HG02852 (cell line): ENCODE measurements around the gene ESPL1.
A peak's percentile ranks its signal among the peaks of the same experiment; 100 is the strongest.

ENCODE experiments used
- ATAC-seq: cut with Tn5 transposase; IDR thresholded peaks from one replicate; pipeline ENCODE4 v1.9.1; 2021; ENCODE audit warnings: mild to moderate bottlenecking, moderate library complexity; ENCODE audit not compliant: unreplicated experiment

Gene ESPL1

DNA sequence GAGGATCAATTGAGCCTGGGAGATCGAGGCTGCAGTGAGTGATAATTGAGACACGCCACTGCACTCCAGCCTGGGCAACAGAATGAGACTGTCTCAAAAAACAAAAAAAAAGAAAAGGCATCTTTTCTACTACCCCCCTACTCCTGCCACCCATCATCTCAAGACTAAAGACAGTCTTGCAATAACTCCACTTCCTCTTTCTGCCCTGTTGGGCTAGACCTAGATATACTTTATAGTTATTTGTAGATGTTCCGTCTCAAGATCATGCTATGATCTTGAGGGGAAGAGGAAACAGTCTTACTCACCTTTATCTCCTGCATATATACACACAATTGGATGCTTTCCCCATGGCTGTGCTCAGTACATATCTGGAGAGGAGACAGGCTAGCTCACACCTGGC, 12.1 kb upstream of the ESPL1 start:
- ATAC-seq, result no peak

DNA sequence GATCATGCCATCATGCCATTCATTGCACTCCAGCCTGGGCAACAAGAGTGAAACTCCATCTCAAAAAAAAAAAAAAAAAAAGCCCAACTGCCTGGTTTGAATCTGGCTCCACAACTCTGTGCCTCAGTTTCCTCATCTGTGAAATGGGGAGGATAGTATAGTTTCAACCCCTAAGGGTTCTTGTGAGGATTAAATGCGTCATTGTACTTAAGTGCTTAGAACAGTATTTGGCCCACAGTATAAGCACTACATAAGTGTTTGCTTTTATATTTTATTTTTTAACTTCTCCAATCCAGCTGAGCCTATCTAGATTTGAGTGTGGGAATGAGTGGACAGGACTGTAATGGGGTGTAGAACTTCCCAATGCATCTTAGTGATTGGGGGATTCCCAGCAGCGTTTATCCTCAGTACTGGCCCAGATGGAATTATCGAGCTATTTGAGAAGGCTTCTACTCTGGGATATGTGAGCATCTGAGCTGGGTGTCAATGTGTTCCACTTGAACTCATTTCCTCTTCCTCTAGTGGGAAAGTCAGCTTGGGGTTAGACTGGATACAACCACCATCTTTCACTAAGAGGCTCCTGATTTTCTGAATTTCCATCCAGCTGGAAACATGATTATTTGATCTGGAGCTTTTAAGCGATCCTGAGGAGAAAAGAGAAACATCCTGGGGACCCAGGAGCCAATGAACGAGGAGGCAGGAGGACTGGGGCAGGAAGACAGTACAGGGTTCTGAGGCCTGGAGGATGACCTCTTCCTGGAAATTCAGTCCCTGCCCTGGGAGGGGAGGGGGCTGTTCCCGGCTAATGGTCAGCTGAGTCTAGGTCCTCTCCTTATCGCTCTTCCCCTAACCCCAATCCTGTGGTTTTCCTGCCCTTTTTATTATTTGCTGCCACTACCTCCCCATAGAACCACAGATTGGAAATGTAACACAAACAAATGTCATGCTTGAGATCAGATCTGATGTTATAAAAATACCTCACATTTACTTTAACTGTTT, 9.3 kb upstream of the ESPL1 start:
- no peak for ATAC-seq

DNA sequence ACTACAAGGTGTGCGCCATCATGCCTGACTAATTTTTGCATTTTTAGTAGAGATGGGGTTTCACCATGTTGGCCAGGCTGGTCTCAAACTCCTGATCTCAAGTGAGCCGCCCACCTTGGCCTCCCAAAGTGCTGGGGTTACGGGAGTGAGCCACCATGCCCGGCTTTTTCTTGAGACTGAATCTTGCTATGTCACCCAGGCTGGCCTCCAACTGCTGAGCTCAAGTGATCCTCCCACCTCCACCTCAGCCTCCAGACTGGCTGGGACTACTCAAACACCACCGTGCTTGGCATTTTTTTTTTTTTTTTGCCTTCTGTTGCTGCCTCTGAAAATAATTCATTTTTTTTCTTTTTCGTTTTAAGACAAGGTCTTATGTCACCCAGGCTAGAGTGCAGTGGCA, 8.2 kb upstream of the ESPL1 start:
- ATAC-seq, result no peak

DNA sequence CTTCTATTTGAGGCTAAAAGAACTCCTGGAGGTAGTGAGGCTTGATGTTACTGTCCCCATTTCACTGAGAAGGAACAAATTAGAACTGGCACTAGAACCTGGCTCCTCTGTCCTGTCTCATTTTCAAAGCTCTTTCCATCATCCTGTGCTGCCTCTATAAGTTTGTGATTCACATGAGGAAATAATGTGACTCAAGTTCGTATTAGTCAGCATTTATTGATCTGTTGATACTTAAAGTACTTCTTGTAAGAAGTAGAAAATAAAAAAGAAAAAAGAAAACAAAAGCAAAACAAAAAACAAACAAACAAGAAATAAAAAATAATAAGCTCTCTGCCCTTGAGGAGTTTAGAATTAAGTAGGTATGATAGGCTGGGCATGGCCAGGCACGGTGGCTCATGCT, 2.3 kb upstream of the ESPL1 start:
- ATAC-seq, result no peak

DNA sequence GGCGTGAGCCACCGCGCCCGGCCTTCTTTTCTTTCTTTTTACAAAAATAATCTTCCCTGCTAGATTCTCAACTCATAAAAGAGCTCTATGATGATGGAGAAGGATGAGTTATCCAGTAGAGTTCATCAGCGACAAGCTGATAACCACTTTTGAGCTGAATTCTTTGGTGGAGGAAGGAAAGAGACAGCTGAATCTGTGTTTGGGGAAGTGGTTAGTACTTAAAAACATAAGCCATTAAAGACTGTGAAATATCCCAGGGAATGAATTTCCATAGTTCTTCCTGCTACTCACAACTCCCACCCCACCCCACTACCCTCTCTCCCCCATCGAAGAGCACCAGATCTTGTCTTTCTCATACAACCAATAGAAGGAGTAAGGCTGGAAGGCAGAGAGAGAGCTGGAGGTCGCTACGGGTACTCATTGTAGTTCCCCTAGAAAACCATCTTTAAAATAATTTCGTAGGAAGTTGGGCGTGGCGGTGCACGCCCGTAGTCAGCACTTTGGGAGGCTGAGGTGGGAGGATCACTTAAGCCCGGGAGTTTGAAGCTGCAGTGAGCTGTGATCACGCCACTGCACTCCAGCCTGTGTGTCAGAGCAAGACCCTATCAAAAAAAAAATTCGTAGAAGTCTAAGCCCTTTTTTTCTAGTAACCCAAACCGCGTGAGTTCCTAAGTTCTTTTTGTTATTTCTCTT, 647 bp upstream of the ESPL1 start:
- peak; percentile 12 for ATAC-seq

DNA sequence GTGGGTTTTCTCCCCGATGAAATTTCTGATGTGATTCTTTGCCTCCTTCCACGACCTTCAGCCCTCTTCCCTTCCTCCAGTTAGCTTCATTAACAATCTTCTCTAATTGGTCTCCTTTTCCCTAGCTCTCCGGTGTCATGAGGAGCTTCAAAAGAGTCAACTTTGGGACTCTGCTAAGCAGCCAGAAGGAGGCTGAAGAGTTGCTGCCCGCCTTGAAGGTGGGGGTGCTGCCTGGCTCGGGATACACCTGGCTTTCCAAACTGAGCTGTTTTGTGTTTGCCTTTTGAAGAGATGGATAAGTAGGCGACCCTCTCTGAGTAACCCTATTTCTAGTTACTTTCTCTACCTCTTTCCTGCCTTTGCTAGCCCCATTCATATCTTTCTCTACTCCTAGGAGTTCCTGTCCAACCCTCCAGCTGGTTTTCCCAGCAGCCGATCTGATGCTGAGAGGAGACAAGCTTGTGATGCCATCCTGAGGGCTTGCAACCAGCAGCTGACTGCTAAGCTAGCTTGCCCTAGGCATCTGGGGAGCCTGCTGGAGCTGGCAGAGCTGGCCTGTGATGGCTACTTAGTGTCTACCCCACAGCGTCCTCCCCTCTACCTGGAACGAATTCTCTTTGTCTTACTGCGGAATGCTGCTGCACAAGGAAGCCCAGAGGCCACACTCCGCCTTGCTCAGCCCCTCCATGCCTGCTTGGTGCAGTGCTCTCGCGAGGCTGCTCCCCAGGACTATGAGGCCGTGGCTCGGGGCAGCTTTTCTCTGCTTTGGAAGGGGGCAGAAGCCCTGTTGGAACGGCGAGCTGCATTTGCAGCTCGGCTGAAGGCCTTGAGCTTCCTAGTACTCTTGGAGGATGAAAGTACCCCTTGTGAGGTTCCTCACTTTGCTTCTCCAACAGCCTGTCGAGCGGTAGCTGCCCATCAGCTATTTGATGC, 797 bp downstream of the ESPL1 start:
- ATAC-seq, result no peak

DNA sequence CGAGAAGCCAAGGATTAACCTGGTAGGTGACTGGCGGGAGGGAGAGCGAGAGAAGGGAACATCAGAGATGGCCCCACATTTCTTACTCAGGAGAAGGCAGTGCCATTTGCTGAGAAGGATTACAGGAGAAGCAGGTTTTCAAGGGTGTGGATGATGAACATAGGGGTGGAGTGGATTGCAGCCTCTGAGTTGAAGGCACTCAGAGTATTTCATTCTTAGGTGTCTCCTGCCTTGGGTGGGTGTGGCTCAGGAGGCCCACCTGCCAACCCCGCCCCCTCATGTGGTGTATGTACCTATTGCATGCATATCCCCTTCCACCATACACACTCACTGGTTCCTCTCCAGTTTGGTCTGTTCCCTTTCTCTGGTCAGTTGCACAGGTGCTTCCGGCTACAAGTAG, 6.3 kb downstream of the ESPL1 start:
- ATAC-seq, result no peak

DNA sequence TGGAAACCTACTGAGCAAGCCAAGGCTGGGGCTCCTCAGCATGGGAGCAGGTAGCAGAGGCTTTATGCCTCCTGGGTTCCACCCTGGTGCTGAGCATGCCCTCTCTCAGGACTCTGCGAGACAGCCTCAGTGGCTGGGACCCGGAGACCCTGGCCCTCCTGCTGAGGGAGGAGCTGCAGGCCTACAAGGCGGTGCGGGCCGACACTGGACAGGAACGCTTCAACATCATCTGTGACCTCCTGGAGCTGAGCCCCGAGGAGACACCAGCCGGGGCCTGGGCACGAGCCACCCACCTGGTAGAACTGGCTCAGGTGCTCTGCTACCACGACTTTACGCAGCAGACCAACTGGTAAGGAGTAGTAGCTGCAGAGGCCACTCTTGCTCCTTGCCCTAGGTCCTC, 8.4 kb downstream of the ESPL1 start:
- no peak for ATAC-seq

DNA sequence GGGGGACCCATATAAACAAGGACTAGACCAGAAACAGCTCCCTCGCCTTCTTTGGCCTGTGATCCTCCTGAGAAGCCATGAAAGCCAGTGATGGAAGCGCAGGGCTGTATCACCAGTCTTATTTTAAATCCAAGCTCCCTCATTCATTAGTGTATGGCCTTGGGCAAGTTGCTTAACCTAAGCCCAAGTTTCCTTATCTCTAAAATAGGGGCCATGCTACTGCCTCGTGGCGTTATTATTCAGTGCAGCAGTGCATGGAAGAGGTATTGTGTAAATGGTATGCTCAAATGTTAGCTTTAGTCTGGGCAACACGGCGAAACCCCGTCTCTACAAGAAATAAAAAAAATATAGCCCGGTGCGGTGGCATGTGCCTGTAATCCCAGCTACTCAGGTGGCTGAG, 9.9 kb downstream of the ESPL1 start:
- ATAC-seq, result no peak

DNA sequence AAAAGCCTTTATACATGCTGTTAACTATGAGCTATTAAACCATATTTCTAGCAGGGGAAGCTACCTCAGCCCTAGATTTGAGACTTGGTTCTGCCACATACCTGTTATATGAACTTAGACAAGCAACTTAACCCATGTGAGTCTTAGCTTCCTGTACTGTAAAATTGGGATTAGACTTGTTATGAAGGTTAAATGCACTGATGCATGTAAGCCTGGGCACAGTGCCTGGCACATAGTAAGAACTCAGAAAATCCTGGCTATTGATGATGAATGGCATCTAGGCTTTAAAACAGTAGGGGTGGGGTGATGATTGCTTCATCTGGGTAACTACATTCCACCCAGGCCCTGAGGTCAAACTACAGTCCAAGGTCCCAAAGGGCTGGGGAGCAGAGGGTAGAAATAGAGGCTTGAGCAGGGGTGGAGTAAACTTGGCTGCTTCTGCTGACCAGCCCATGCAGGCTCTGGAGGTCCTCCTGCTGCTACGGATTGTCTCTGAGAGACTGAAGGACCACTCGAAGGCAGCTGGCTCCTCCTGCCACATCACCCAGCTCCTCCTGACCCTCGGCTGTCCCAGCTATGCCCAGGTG, 11.3 kb downstream of the ESPL1 start:
- ATAC-seq, result no peak

DNA sequence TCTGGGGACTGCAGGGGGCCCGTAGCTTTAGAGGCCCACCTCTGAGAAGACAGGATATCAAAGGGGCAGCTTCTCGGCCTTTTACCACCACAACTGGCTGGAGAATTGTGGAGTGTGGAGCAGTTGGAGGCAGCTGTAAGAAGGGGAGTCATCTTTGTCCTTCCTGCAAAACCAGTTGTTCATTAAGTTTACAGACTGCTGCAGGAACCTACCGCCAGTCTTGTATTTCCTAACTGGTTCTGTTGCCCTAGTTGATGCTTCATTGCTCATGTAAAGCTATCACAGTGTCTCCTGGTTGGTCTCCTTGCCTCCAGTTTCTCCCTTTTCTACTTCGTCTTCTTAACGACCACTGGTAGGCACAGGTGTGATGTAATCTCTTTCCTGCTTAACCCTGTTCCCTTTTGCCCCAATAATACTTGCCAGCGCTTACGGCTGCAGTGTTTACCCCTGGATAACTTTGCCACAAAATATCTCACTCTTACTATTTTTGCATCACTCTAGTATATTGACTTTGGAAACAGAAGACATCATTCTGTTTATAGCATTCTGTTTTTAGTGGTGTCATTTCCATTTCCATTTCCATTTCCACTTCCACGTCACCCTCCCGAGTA, 11.9 kb downstream of the ESPL1 start:
- ATAC-seq, result no peak

DNA sequence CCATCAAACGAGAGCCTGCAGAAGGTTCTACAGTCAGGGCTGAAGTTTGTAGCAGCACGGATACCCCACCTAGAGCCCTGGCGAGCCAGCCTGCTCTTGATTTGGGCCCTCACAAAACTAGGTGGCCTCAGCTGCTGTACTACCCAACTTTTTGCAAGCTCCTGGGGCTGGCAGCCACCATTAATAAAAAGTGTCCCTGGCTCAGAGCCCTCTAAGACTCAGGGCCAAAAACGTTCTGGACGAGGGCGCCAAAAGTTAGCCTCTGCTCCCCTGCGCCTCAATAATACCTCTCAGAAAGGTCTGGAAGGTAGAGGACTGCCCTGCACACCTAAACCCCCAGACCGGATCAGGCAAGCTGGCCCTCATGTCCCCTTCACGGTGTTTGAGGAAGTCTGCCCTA, 18.3 kb downstream of the ESPL1 start:
- ATAC-seq, result no peak

DNA sequence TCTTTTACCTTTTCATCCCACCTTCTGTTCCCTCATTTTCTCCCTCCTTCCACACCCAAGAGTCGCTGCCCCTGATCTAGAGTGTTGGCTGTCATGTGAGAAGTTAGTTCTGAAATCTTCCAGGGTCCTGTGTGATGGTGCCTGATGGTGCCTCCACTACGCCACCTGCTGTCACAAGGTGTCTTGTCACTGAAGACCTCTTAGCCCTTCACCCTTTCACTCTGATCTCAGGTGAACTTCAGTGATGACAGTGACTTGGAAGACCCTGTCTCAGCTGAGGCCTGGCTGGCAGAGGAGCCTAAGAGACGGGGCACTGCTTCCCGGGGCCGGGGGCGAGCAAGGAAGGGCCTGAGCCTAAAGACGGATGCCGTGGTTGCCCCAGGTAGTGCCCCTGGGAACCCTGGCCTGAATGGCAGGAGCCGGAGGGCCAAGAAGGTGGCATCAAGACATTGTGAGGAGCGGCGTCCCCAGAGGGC, 19.7 kb downstream of the ESPL1 start:
- no peak for ATAC-seq

DNA sequence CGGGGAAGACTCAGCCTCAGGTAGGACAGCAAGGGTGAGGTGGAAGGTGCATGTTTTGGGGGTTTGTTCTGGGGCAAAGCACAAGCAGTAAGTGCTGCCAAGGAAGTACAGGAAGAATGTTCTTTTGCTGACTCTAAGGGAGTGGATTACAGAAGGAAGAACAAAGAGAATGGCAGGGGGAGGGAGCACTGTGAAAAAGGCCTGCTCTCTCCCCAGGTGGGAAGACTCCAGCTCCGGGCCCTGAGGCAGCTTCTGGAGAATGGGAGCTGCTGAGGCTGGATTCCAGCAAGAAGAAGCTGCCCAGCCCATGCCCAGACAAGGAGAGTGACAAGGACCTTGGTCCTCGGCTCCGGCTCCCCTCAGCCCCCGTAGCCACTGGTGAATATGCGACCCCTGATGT, 20.2 kb downstream of the ESPL1 start:
- no peak for ATAC-seq

DNA sequence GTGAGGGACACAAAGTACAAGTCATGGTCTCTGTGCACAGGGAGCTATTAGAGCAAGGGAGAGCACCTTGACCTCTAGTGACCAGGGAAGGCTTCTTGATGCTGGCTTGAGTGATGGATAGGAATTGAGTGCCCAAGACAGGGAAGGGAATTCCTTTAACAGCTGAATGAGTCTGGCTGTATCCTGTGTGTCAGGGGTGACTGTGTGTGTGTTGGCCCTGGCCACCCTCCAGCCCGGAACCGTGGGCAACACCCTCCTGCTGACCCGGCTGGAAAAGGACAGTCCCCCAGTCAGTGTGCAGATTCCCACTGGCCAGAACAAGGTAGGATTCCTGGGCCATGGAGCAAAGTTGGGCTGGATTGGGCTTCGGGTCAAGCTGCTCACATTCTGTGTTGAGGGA, 21.8 kb downstream of the ESPL1 start:
- ATAC-seq, result no peak

DNA sequence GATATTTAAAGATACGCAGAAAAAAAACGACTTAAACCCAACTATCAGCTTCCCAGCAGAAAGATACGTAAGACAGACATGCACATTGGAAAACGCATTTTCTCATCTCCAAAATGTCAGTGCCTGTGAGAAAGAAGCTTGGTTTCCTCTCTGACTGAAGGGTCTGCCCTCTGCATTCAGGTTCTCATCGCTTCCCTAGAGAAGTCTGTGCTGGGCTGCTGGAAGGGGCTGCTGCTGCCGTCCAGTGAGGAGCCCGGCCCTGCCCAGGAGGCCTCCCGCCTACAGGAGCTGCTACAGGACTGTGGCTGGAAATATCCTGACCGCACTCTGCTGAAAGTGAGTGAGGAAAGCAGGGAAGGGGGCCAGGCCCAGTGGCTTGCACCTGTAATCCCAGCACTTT, 22.6 kb downstream of the ESPL1 start:
- no peak for ATAC-seq

DNA sequence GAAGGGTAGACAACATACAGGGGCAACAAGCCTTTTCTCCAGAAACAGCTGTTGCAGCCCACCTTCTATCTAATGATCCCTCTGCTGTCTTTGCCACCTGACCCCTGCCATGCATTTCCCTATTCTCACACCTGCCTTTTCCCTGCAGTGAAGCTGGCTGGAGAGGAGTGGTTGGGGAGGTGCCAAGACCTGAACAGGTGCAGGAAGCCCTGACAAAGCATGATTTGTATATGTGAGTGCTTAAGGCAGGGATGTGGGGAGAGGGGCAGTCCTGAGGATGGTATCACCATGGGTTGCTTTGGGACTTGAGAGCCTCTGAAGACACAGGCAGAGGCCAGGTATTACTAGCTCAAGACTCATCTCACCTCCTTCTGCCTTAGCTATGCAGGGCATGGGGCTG, 24.3 kb downstream of the ESPL1 start:
- ATAC-seq, result no peak

DNA sequence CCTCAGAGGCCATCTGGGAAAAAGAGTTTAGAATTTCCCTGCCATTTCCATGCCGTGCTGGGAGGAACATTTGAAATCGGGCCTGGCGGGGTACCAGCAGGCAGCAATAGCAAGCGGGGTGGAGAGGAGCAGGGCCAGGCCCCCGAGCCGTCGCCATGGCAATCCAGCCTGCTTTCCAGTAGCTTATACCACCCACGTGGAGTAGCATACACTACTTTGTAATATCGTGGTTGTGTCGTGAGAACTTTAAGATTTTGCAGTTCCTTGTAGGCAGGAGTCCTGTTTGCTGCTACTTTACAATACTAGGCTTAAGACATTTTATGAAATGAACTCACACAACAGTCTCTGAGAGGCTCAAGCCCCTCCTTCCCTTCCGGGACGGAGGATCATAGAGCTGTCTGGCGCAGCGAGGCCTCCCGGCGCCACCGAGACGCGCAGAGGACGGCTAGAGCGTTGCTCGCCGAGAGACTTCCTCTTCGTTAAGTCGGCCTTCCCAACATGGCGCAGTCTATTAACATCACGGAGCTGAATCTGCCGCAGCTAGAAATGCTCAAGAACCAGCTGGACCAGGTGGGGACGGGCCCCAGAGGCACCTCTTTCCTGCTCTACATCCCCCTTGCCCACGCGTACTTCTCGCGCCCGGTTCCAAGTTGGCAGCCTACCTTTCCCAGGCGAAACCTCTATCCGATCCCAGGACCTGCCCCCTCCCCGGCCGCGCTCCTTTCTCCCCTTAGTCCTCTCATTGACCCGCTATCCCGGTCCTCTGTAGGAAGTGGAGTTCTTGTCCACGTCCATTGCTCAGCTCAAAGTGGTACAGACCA, 27.2 kb downstream of the ESPL1 start, which contains the start of gene PFDN5:
PFDN5 (plus strand) TSS at position 473 of the 821 bp plus-strand sequence; CDS start at position 499, 26 bp downstream.
- ATAC-seq, result peak; percentile 83

DNA sequence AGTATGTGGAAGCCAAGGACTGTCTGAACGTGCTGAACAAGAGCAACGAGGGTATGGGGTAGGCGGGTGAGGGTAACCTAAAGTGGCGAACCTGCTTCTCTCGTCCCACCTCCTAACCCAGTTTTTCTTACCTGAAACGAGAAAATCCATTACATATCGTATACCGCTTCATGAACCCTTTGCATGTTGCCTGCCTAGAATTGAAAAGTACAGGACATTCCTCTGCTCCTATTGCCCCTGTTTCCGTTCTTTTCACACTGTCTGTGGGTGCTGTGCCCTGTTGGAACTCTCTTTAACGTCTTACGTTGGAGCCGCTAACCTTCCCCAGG, 27.8 kb downstream of the ESPL1 start:
- ATAC-seq, result no peak
